ENCODE data around the gene TTLL11.

TTLL11 gene

GRCh38 chr9:121783521-121784507 lies 309.3 kb downstream of the TTLL11 start:
- Histone ChIP-seq H3K4me3 (ENCODE audit: low read length) (no peak overlapping the region), H3K9me3 (replicated peaks; ENCODE audit: low read length) (no peaks in the 10 kb centered on the region), H3K4me1 (ENCODE audit: control insufficient read depth, insufficient read depth, low read length) (no peaks in the 10 kb centered on the region), H3K4me2 (ENCODE audit: low read length) (no peak overlapping the region), H3K36me3 (ENCODE audit: insufficient read depth, low read length) (peaks cover 13% of the 10 kb centered on the region), H3K27me3 (ENCODE audit: control insufficient read depth, insufficient read depth, low read length) (no peaks in the 10 kb centered on the region), H3K9ac (ENCODE audit: low read depth, low read length) (no peak overlapping the region)

GRCh38 chr9:121783111-121783510 lies 310.0 kb downstream of the TTLL11 start:
- Histone ChIP-seq H3K9me3 (replicated peaks; ENCODE audit: low read length) (no peaks in the 10 kb centered on the region), H3K27me3 (ENCODE audit: control insufficient read depth, insufficient read depth, low read length) (no peaks in the 10 kb centered on the region), H3K9ac (ENCODE audit: low read depth, low read length) (no peak overlapping the region), H3K4me3 (ENCODE audit: low read length) (no peak overlapping the region), H3K4me2 (ENCODE audit: low read length) (no peak overlapping the region), H3K4me1 (ENCODE audit: control insufficient read depth, insufficient read depth, low read length) (no peaks in the 10 kb centered on the region), H3K36me3 (ENCODE audit: insufficient read depth, low read length) (peaks cover 14% of the 10 kb centered on the region)

- no peaks in the 10 kb centered on the region for H3K9me3 ChIP-seq (replicated peaks; ENCODE audit: low read length)
- H3K9ac ChIP-seq (ENCODE audit: low read depth, low read length), result no peak overlapping the region
- no peak overlapping the region for H3K4me2 ChIP-seq (ENCODE audit: low read length)
- H3K4me3 ChIP-seq (ENCODE audit: low read length), result no peak overlapping the region
- peaks cover 18% of the 10 kb centered on the region for H3K36me3 ChIP-seq (ENCODE audit: insufficient read depth, low read length)
- H3K27me3 ChIP-seq (ENCODE audit: control insufficient read depth, insufficient read depth, low read length), result no peaks in the 10 kb centered on the region
- no peaks in the 10 kb centered on the region for H3K4me1 ChIP-seq (ENCODE audit: control insufficient read depth, insufficient read depth, low read length)
These were observed 310.5 kb downstream of the TTLL11 start for GRCh38 chr9:121782514-121783110.

GRCh38 chr9:121781701-121782464 lies 311.2 kb downstream of the TTLL11 start:
- Histone ChIP-seq H3K4me1 (ENCODE audit: control insufficient read depth, insufficient read depth, low read length) (no peaks in the 10 kb centered on the region), H3K9me3 (replicated peaks; ENCODE audit: low read length) (no peaks in the 10 kb centered on the region), H3K36me3 (ENCODE audit: insufficient read depth, low read length) (peaks cover 18% of the 10 kb centered on the region), H3K27me3 (ENCODE audit: control insufficient read depth, insufficient read depth, low read length) (no peaks in the 10 kb centered on the region), H3K9ac (ENCODE audit: low read depth, low read length) (no peak overlapping the region), H3K4me3 (ENCODE audit: low read length) (no peak overlapping the region), H3K4me2 (ENCODE audit: low read length) (no peak overlapping the region)

GRCh38 chr9:121781145-121781548 lies 312.0 kb downstream of the TTLL11 start:
- H3K4me3 ChIP-seq (ENCODE audit: low read length), result no peak overlapping the region
- no peaks in the 10 kb centered on the region for H3K4me1 ChIP-seq (ENCODE audit: control insufficient read depth, insufficient read depth, low read length)
- peaks cover 21% of the 10 kb centered on the region for H3K36me3 ChIP-seq (ENCODE audit: insufficient read depth, low read length)
- no peaks in the 10 kb centered on the region for H3K9me3 ChIP-seq (replicated peaks; ENCODE audit: low read length)
- H3K27me3 ChIP-seq (ENCODE audit: control insufficient read depth, insufficient read depth, low read length), result no peaks in the 10 kb centered on the region
- H3K4me2 ChIP-seq (ENCODE audit: low read length), result no peak overlapping the region
- H3K9ac ChIP-seq (ENCODE audit: low read depth, low read length), result no peak overlapping the region

GRCh38 chr9:121780177-121781040 lies 312.7 kb downstream of the TTLL11 start:
- Histone ChIP-seq H3K9ac (ENCODE audit: low read depth, low read length) (no peak overlapping the region), H3K4me2 (ENCODE audit: low read length) (no peak overlapping the region), H3K36me3 (ENCODE audit: insufficient read depth, low read length) (peaks cover 24% of the 10 kb centered on the region), H3K4me1 (ENCODE audit: control insufficient read depth, insufficient read depth, low read length) (no peaks in the 10 kb centered on the region), H3K27me3 (ENCODE audit: control insufficient read depth, insufficient read depth, low read length) (no peaks in the 10 kb centered on the region), H3K4me3 (ENCODE audit: low read length) (no peak overlapping the region), H3K9me3 (replicated peaks; ENCODE audit: low read length) (no peaks in the 10 kb centered on the region)

GRCh38 chr9:121779381-121780117 lies 313.6 kb downstream of the TTLL11 start:
- no peaks in the 10 kb centered on the region for H3K27me3 ChIP-seq (ENCODE audit: control insufficient read depth, insufficient read depth, low read length)
- H3K36me3 ChIP-seq (ENCODE audit: insufficient read depth, low read length), result peaks cover 26% of the 10 kb centered on the region

GRCh38 chr9:121778252-121779225 lies 314.6 kb downstream of the TTLL11 start:
- Histone ChIP-seq H3K4me1 (ENCODE audit: control insufficient read depth, insufficient read depth, low read length) (no peaks in the 10 kb centered on the region), H3K36me3 (ENCODE audit: insufficient read depth, low read length) (peaks cover 30% of the 10 kb centered on the region), H3K9ac (ENCODE audit: low read depth, low read length) (no peak overlapping the region)

More at GRCh38 chr9:121779381-121780117, 313.6 kb downstream of the TTLL11 start:
- H3K4me3 ChIP-seq (ENCODE audit: low read length), result no peak overlapping the region
- H3K4me2 ChIP-seq (ENCODE audit: low read length), result no peak overlapping the region
- no peaks in the 10 kb centered on the region for H3K4me1 ChIP-seq (ENCODE audit: control insufficient read depth, insufficient read depth, low read length)
- no peaks in the 10 kb centered on the region for H3K9me3 ChIP-seq (replicated peaks; ENCODE audit: low read length)
- H3K9ac ChIP-seq (ENCODE audit: low read depth, low read length), result no peak overlapping the region

GRCh38 chr9:121776739-121777637 lies 316.1 kb downstream of the TTLL11 start:
- H3K36me3 ChIP-seq (ENCODE audit: insufficient read depth, low read length), result peaks cover 33% of the 10 kb centered on the region
- no peak overlapping the region for H3K9ac ChIP-seq (ENCODE audit: low read depth, low read length)
- no peak overlapping the region for H3K4me2 ChIP-seq (ENCODE audit: low read length)
- peaks cover 4% of the 10 kb centered on the region for H3K4me1 ChIP-seq (ENCODE audit: control insufficient read depth, insufficient read depth, low read length)
- H3K4me3 ChIP-seq (ENCODE audit: low read length), result no peak overlapping the region
- H3K27me3 ChIP-seq (ENCODE audit: control insufficient read depth, insufficient read depth, low read length), result no peaks in the 10 kb centered on the region
- H3K9me3 ChIP-seq (replicated peaks; ENCODE audit: low read length), result no peaks in the 10 kb centered on the region

More at GRCh38 chr9:121778252-121779225, 314.6 kb downstream of the TTLL11 start:
- Histone ChIP-seq H3K27me3 (ENCODE audit: control insufficient read depth, insufficient read depth, low read length) (no peaks in the 10 kb centered on the region), H3K4me2 (ENCODE audit: low read length) (no peak overlapping the region), H3K9me3 (replicated peaks; ENCODE audit: low read length) (no peaks in the 10 kb centered on the region), H3K4me3 (ENCODE audit: low read length) (no peak overlapping the region)
